ENCODE data around the gene BST2.

Gene BST2, protein sequence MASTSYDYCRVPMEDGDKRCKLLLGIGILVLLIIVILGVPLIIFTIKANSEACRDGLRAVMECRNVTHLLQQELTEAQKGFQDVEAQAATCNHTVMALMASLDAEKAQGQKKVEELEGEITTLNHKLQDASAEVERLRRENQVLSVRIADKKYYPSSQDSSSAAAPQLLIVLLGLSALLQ

DNA sequence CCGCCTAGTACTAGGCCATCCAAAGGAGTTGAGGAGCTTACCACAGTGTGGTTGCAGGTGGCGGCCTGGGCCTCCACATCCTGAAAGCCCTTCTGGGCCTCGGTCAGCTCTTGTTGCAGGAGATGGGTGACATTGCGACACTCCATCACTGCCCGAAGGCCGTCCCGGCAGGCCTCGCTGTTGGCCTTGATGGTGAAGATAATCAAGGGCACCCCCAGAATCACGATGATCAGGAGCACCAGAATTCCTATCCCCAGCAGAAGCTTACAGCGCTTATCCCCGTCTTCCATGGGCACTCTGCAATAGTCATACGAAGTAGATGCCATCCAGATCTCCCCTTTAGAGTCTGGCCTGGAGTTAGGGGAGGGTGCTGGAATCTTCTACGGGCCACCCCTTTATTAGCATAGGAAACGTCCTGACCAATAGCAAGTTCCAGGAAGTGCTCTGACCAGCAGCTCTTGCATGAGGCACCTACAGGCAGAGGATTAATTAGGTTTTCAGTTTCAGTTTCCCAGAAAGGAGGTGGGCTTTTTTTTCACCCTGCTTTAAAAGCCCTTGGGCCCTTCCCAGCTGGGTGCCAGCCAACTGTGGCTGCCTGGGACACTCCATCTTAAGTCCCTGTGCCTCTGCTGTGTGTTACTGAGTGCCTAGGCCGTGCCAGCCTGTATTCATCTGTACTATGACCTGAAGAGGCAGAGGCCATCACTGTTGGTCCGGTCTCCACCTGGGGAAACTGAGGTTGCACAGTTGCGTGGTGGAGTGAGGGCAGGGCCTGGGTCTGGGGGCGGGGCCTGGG is at the start of gene BST2:
TSS of gene BST2 (minus strand) at position 381 of the 796 bp plus-strand sequence. CDS start at position 326, 55 bp downstream.
- DNase-seq: peak in 29 of 58 donors; percentile 5 to 75 (median 28)

DNA sequence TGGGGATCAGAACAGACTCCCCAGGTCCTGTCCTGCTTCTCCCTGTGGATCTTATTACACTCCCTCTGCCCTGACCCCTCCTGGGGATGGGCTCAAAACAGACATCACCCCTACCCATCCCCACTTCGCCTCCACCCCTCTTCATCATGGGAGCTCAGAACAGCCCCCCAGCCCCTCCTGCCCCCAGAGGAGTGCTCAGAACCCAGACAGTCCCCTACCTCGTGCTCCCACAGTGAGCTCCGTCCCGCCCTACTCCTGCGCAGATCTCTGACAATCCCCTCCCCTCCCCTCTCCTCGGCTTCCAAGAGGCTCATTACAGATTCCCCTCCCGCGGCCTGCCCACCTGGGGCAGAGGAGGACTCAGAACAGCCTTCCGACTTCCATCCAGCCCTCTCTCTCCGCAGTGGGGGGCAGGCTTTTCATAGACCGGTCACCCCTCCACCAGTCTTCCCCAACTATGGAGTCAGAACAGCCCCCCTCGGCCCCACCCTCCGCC is 49.2 kb upstream of the BST2 start:
- DNase-seq: no peak

DNA sequence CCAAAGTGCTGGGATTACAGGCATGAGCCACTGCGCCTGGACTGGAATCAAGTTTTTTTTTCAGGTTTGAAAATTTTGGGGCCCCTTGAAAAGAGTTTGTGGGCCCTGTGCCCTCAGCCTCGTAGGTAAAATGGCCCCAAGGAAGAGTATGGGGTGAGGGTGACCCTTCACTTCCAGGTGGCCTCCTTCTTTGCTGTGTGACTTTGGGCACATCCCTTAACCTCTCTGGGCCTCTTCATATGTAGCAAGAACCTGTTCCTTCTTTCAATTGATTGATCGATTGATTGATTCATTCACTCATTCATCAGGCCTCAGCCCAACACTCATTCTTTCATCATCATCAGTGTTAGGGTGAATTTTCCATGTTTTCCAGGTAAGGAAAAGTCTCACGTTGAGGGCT is 46.4 kb upstream of the BST2 start:
- DNase-seq: no peak

DNA sequence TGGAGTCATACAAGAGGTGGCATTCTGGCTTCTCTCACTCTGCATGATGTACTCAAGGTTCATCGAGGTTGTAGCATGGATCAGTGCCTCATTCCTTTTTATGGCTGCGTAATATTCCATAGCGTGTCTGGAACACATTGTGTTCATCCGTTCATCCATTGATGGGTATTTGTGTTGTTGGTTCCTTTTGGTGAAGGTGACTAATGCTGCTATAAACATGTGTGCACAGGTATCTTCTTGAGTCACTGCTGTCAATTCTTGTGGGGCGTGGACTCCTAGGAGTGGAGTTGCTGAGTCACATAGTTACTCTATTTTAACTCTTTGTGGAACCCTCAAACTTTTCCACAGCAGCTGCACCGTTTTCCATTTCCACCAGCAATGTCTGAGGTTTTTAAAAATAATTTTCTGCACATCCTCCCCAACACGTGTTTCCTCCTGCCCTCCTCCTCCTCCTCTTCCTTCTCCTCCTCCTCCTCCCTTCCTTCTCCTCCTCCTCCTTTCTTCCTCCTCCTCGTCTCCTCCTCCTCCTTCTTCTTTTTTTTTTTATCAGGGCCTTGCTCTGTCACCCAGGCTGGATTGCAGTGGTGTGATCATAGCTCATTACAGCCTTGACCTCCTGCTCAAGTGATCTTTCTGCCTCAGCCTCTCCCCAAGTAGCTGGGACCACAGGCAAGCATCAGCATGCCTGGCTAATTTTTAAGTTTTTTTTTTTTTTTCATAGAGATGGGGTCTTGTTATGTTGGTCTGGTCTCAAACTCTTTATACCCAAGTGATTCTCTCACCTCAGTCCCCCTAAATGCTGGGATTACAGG is 45.0 kb upstream of the BST2 start:
- DNase-seq: no peak

DNA sequence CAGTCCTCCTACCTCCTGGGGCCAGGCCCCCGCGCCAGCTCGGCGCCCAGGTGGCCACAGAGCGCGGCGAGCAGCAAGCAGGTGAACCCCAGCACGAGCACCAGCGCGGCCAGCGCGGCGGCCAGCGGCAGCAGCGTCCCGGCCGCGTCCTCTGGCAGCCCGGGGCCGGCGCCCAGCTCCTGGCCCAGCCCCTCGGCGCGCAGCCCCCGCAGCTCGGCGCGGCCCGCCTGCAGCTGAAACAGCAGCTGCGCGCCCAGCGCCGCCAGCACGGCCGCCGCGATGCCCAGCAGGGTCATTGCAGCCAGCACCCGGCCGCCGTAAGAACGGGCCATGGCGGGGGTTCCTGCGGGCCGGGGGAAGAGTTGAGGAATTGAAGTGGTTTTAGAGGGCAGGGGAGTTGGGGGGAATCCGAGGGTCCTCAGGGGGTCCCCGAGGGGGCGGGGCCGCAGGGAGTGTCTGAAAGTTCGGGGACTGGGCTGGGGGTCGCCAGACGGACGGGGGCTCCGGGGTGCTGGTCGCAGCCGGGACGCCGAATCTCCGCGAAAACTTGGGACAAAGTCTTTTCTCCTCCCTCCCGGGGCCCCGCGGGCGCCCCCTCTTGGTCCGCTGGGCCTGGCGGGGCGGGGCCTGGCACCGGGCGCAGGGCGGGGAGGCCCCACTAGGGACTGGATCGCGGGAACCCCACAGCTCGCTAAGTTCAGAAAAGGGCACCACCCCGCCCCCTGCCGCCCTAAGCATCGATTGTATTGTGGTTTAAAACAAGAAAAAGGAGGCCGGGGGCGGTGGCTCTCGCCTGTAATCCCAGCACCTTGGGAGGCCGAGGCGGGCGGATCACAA is 42.9 kb upstream of the BST2 start, which contains the start of gene TMEM221:
TSS of gene TMEM221 (minus strand) at position 538 of the 837 bp plus-strand sequence. CDS start at position 332, 206 bp downstream.
- DNase-seq: peak in 10 of 58 donors; percentile 2 to 29 (median 17)

DNA sequence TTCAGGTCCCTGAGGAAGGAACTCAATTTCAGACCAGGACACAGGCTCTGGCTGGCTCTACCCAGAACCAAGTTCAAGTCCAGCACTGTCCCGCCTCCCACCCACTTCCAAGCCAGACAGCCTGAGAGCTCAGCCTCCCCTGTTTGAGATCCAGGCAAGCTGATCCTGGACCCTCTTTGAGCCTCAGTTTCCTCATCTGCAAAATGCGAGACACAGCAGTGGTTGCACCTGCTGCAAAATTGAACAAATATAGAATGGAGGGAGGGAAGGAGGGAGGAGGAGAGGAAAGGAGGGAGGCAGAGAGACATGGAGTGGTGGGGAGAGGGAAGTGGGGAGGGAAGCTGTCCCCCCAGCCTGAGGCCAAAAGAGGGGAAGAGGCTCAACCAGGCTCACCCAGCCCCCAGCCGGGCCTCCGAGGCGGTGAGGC is 42.3 kb upstream of the BST2 start:
- DNase-seq: peak in 1 of 58 donors; percentile 14

DNA sequence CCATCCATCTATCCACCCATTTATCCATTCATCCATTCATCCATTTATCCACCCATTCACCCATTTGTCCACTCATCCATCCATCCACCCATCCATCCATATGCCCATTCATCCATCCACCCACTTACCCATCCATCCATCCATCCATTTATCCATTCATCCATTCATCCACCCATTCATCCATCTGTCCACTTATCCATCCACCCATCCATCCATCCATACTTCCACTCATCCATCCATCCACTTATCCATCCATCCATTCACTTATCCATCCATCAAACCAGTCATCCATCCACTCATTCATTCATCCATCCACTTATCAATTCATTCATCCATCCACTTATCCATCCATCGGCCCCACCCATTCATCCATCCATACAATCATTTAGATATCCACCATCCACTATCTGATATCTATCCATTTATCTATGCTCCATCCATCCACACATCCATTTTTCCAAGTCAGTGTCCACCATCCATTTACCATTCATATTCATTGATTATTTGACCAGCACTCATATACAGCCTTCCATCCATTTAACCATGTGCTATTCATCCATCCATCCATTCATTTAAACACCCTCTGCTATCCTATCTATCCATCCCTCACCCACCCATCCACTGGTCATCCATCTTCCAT is 40.2 kb upstream of the BST2 start:
- no peak for DNase-seq

DNA sequence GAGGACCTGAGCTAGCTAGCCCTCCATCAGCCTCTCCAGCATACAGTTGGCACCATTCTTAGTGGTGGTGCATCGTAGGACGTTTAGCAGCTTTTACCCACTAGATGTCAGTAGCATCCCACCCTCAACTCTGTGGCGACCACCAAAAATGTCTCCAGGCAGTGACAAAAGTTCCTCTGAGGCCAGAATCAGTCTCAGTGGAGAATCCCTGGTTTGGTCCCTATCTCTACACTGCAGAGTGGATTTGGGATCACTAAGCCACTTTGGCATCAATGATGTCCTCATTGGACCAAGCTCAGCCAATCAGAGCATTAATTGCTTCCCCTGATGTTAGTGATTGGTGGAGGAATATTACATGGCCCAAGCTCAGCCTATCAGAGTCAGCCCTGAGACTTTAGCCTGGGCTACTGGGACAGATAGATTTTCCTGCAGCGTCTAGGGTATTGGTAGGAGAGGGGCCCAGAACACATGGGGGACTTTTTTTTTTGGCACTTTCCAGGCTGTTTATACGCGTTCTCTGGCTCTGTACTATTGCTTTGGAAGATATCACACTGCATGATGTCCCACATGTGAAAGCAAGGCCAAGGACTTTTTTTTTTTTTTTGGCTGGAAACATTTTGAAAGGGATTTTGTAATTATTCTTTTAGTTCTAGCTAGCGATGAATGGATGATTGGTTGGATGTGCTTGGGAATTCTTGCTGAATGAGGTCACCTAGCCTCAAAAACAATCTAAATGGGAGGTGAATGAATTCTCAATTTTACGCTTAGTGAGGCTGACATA is 36.0 kb upstream of the BST2 start:
- peak in 6 of 58 donors; percentile 4 to 14 (median 12) for DNase-seq

DNA sequence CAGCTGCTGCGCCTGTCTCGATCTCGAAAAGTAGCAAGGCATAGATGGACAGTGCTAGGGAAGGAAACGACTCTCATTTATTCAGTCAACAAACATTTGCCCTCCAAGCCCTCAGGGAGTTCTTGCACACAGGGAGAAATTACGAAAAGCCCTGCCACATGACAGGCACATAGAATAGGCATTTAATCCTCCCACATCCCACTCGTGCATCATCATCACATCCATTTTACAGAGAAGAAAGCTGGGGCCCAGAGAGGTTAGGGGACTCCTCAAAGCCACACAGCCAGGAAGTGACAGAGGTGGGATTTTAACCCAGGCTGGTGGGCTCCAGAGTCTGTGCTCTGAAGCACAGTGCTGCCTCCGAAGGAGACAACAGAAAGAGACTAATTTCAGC is 31.4 kb upstream of the BST2 start:
- no peak for DNase-seq

DNA sequence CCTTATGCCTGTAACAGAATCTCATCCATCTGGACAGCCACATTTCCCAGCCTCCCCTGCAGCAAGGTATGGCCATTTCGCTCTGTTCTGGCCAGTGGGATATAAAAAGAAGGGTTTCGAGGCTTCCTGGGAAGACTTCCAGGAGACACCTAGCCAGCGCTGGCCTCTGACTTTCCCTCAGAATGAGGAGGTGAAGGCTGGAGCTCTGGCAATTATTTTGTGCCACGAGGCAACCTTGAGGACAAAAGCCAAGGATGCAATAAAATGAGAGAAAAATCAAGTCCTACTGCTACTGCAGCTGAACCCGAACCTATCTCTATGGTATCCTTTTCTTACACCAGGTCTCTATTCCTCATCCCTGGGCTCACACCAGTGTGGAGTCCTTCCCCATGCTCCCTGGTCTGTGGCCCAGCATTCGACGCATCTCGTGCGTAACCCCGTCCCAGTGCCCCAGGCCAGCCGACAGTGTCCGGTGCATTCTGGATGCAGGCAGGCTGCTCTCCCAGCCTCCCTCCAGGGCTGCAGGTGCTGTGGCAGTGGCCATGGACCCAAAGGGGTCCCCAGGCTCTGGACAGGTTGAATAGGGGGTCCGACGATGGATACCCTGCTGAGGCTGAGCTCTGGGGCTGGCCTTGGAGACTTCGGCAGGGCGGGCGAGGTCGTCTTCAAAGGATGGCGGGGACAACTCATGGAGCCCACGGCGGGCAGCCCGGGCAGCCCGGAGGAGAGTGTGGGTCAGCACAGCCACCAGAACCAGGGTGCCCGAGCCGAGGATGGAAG is 30.9 kb upstream of the BST2 start:
- no peak for DNase-seq

DNA sequence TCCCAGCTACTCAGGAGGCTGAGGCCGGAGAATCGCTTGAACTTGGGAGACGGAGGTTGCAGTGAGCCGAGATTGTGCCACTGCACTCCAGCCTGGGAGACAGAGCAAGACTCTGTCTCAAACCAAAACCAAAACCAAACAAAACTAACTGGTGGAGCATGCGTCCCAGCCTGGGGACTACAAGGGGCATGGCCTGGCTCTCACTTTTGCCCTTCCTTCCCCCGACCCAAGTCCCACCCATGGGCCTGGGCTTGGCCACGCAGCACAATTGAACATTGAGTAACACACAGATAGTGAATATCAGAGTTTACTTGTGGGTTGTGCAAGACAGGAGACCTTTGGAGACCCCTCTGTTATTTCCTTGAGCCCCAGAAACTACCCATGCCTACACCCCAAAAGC is 29.8 kb upstream of the BST2 start:
- no peak for DNase-seq

DNA sequence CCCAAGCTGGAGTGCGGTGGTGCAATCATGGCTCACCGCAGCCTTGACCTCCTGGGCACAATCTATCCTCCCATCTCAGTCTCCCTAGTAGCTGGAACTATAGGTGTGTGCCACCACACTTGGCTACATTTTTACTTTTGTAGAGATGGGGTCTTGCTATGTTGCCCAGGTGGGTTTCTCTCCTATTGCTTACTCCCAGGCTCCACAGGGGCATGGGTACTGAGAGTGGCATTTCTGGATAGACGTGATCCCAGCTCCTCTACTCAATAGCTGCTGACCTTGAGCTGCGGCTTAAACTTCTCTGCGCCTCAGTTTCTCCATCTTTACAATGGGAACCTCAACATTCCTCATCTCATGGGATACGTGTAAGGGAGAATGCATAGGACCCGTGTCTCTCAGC is 26.0 kb upstream of the BST2 start:
- no peak for DNase-seq

DNA sequence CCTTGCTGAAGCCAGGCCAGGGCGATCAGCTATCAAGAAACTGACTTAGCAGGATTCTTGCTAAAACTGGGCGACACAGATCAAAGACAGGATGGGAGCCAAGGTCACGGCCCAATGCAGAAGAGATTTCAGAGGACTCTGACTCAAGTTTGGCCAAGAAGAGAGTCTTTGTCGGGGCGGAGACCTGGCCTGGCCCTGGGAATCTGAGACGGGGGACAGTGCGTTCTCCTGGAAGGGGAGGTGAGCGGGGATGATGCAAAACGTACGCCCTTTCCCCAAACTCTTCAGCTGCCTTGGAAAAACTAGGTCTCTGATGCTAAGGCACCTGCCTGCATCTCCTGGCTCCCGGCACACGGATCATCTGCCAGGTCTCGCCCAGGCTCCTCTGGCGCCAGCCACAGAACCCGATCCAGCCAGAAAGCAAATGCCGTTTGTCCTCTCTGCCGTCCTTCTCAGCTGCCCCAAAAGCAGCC is 24.2 kb upstream of the BST2 start:
- DNase-seq: no peak

DNA sequence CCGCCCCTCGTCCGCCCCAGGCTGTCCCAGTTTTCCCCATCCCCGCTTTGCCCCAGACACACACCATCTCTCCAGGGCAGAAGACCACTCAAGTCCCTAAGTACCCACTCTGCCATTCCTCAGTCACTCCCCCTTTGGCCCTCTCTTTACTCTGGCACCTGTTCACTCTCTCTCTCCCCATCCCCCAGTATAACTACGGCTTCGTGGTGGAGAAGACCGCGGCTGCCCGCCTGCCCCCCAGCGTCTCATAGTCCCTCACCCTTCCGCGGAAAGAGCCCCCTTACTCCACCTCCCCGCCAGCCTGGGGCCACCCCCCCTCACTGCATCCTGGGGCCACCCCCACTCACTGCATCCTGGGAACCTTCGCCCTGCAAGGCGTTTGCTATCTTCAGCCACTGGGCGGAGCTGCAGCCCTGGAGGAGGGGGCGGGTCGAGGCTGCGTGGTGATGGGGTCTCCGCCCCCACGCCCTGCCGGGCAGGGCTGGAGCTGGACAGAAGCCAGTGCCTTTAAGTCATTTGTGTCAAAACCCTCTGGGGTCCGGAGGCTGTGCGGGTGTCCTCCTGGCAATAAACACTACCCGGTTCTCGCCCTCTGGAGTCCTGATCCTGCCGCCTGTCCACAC is 19.4 kb upstream of the BST2 start:
- DNase-seq: peak in 39 of 58 donors; percentile 4 to 72 (median 23)

DNA sequence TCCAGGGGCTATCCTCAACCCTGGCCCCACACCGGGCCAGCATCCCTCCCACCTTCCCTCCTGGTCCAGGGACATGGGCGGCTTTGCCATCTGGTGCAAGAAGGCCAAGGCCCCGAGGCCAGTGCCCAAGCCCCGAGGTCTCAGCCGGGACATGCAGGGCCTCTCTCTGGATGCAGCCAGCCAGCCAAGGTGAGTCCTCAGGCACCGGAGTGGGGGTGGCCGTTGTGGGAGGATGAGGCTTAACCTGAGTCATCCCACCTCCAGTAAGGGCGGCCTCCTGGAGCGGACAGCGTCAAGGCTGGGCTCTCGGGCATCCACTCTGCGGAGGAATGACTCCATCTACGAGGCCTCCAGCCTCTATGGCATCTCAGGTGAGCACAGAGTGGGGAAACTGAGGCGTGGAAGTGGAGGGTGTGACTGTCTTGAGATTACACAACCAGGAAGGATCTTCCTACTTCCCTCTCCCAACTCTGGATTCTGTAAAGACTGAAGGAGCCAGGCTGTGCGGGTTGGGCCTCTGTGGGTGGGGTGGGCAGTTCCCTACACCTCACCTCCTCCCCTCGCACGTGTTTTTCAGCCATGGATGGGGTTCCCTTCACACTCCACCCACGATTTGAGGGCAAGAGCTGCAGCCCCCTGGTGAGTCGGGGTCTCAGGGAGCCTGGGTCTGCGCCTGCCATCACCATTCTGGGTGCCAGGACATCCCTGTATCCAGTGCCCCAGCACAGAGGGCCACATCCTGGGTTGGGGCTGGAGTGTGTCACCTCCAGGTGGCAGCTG is 18.2 kb upstream of the BST2 start:
- DNase-seq: peak in 1 of 58 donors; percentile 11

DNA sequence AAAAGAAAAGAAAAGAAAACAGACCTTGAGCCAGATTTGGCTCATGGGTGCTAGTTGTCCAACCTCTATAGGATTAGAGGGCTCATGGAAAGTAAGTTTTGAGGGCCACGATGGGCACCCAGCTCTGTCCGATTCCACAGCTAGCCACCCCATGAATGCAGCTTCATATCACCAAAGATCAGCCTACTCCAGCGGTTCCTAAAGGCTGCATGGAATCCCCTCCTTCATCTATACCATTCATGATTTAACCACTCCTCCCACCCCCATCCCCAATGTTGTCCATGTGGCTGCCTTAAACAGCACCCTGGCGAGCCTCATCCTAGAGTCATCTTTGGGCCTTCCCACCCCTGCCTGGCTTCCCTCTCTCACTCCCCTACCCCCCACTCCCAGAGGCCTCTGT is 16.5 kb upstream of the BST2 start:
- DNase-seq: no peak

DNA sequence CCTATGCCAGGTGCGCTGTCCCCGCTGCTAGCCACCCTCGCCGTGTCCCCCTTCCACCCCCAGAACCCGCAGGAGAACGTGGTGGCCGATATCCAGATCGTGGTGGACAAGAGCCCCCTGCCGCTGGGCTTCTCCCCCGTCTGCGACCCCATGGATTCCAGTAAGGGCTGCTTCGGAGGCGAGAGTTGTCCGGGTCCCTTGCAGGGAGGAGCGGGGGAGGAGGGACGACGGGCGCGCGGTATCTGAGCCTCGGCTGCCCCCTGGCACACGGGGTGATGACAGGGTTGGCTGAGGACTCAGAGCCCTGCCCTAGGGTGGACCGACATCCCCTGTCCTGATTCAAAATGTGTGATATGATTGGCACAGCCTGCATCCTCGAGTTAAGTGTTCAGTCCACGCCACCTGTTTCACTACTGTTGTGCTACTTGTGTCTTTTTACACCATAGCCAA is 15.1 kb upstream of the BST2 start:
- peak in 11 of 58 donors; percentile 6 to 53 (median 21) for DNase-seq

All from anterior cingulate cortex (tissue), 58 donors.